Fibroblast of lung (primary cell): ENCODE data around the gene CNST. TPM values are rescaled to one million over a fixed set of nuclear protein-coding genes. Genes with fewer than 3 reads are reported as not detected.
"Not testable (repeated sequence)": the region's sequence is repeated elsewhere in the genome, so short reads cannot be mapped to it uniquely, and the experiment has no call there.

Experiments
- DNase-seq, 2 donors: peaks; one replicate each; pipeline versions ENCODE4 v3.0.0 to v3.0.0-alpha.2; 2010; ENCODE audit warnings: low read depth in 2 of 2
- H2AFZ ChIP-seq: 2 replicates; pipeline ENCODE4 v1.5.1; 2012; ENCODE audit warnings: low read length, control low read depth, inconsistent platforms
- H3K27ac ChIP-seq: 2 replicates; pipeline ENCODE4 v1.5.1; 2011; ENCODE audit warnings: low read length, control low read depth; ENCODE audit not compliant: insufficient read depth
- H3K27me3 ChIP-seq: 2 replicates; pipeline ENCODE4 v1.5.1; 2011; ENCODE audit warnings: mild to moderate bottlenecking, low read length; ENCODE audit not compliant: control insufficient read depth, insufficient read depth
- H3K36me3 ChIP-seq: 2 replicates; pipeline ENCODE4 v1.5.1; 2011; ENCODE audit warnings: low read length; ENCODE audit not compliant: control insufficient read depth, insufficient read depth
- H3K4me1 ChIP-seq: 2 replicates; pipeline ENCODE4 v1.5.1; 2011; ENCODE audit warnings: low read length; ENCODE audit not compliant: control insufficient read depth, insufficient read depth; ENCODE audit errors: extremely low read depth
- H3K4me2 ChIP-seq: 2 replicates; pipeline ENCODE4 v1.5.1; 2011; ENCODE audit warnings: low read length, control low read depth; ENCODE audit not compliant: insufficient read depth; ENCODE audit errors: extremely low read depth
- H3K4me3 ChIP-seq, 4 experiments: fragments of 200-600 bp in 1 of 4; sonication (generic) in 1 of 4; replicated peaks in 1 of 4; 2 replicates each; pipeline ENCODE4 v1.5.1; 2011 to 2016; ENCODE audit warnings: low read length in 4 of 4, low read depth in 3 of 4, mild to moderate bottlenecking in 3 of 4, control low read depth in 2 of 4, inconsistent platforms in 1 of 4, mixed read lengths in 1 of 4; ENCODE audit not compliant: insufficient read depth in 1 of 4; ENCODE audit errors: control extremely low read depth in 1 of 4
- H3K79me2 ChIP-seq: 2 replicates; pipeline ENCODE4 v1.5.1; 2012; ENCODE audit warnings: mild to moderate bottlenecking, low read length, inconsistent platforms; ENCODE audit not compliant: control insufficient read depth, insufficient read depth
- H3K9ac ChIP-seq: 2 replicates; pipeline ENCODE4 v1.5.1; 2011; ENCODE audit warnings: mild to moderate bottlenecking, low read length, control low read depth; ENCODE audit not compliant: insufficient read depth
- H3K9me3 ChIP-seq: 2 replicates; pipeline ENCODE4 v1.5.1; 2012; ENCODE audit warnings: low read depth, low read length; ENCODE audit not compliant: control insufficient read depth, insufficient read depth
- H4K20me1 ChIP-seq: 2 replicates; pipeline ENCODE4 v1.5.1; 2011; ENCODE audit warnings: low read length; ENCODE audit not compliant: control insufficient read depth, insufficient read depth; ENCODE audit errors: extremely low read depth
- CTCF ChIP-seq, 2 donors: IDR thresholded peaks in 1 of 2; conservative IDR thresholded peaks in 1 of 2; 1 replicate in 1 of 2; 2 replicates in 1 of 2; pipeline ENCODE4 v1.5.1; 2011 to 2012; ENCODE audit warnings: low read length in 2 of 2, control low read depth in 1 of 2, inconsistent platforms in 1 of 2, low read depth in 1 of 2, mild to moderate bottlenecking in 1 of 2
- EZH2 ChIP-seq: IDR thresholded peaks from 2 replicates; pipeline ENCODE4 v1.5.1; 2012; ENCODE audit warnings: low read length, control low read depth, mild to moderate bottlenecking; ENCODE audit errors: missing control alignments
- polyA plus RNA-seq, 2 donors: library from polyadenylated mRNA; depleted of rRNA in 1 of 2; stranded (reverse) in 1 of 2; unstranded in 1 of 2; fragments of >200 nt; gene quantifications; 2 replicates each; pipeline ENCODE4 v1.2.1, GENCODE V29; 2011 to 2012; ENCODE audit warnings: missing spikeins in 1 of 2
- total RNA-seq: library from RNA; depleted of rRNA; stranded (reverse); fragments of >200 nt; gene quantifications from 2 replicates; pipeline ENCODE4 v1.2.1, GENCODE V29; 2014

The CNST gene
- total and polyA plus RNA-seq, 2 donors (not counting 1 experiment from before 2014, with no cell fraction given), result 26.9 to 33.9 TPM

GRCh38 chr1:246599315-246599714, 33.1 kb downstream of the CNST start:
- no peak for DNase-seq
- H3K79me2 ChIP-seq, result peaks cover 72% of the 10 kb centered on the region
- H3K27ac ChIP-seq, result no peak overlapping the region

DNA sequence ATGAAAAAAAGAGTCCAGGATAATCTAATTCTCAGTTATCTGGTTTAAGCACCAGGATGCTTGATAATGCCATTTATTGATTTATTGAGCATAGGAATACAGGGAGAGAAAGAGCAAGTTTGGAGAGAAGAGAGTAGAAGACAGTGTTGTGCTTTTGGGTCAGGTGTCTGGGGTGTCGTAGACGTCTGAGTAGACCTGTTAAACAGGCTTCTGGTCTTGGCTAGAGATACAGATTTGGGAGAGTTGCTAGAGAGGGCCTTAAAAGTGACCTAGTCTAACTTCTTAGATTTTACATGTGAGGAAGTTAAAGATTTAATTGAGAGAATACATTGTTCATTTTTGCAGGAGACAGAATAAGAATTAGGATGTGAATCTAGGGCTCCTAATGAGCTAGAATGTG, 34.3 kb downstream of the CNST start:
- Histone ChIP-seq H3K4me2 (no peak overlapping the region), H3K4me1 (peaks cover 8% of the 10 kb centered on the region), H4K20me1 (no peaks in the 10 kb centered on the region), H3K36me3 (no peaks in the 10 kb centered on the region), H3K9ac (no peak overlapping the region), H3K79me2 (peaks cover 70% of the 10 kb centered on the region), H3K27ac (no peak overlapping the region), H3K9me3 (no peaks in the 10 kb centered on the region), H3K4me3 (no peak overlapping the region), H3K27me3 (no peaks in the 10 kb centered on the region), H2AFZ (no peak overlapping the region)
- DNase-seq, result no peak
- no peak for TF ChIP-seq CTCF (conservative IDR thresholded peaks at IDR 0.05 in 1 of 2, IDR thresholded peaks at IDR 0.05 in 1 of 2; ENCODE audit: low read depth in 1 of 2, low read length in 2 of 2)
- TF ChIP-seq EZH2, result no peak

More at GRCh38 chr1:246599315-246599714, 33.1 kb downstream of the CNST start:
- Histone ChIP-seq H3K4me2 (no peak overlapping the region), H3K36me3 (no peaks in the 10 kb centered on the region), H3K9me3 (no peaks in the 10 kb centered on the region), H3K4me3 (no peak overlapping the region), H3K4me1 (peaks cover 8% of the 10 kb centered on the region), H3K27me3 (no peaks in the 10 kb centered on the region), H4K20me1 (no peaks in the 10 kb centered on the region), H3K9ac (no peak overlapping the region), H2AFZ (no peak overlapping the region)
- TF ChIP-seq CTCF (conservative IDR thresholded peaks at IDR 0.05 in 1 of 2, IDR thresholded peaks at IDR 0.05 in 1 of 2; ENCODE audit: low read depth in 1 of 2, low read length in 2 of 2) (no peak), EZH2 (no peak)

DNA sequence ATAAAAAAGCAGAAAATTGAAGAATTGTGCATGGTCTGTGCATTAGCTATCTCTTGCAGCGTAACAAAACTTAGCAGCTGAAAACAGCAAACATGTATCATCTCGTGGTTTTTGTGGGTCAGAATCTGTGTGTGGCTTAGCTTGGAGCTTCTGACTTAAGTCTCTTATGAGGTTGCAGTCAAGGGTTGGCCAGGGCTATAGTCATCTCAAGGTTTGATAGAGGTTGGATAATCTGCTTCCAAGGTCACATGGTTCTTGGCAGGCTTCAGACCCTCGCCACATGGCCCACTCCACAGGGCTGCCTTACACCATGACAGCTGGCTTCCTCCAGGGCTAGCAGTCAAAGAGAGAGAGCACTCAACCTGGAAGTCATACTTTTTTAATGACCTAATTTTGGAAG, 35.9 kb downstream of the CNST start:
- TF ChIP-seq CTCF (conservative IDR thresholded peaks at IDR 0.05 in 1 of 2, IDR thresholded peaks at IDR 0.05 in 1 of 2; ENCODE audit: low read depth in 1 of 2, low read length in 2 of 2) (no peak), EZH2 (no peak)
- Histone ChIP-seq H3K9me3 (no peaks in the 10 kb centered on the region), H3K9ac (no peak overlapping the region), H3K27ac (no peak overlapping the region), H4K20me1 (no peaks in the 10 kb centered on the region), H3K4me1 (peaks cover 4% of the 10 kb centered on the region), H3K36me3 (no peaks in the 10 kb centered on the region), H2AFZ (no peak overlapping the region), H3K27me3 (no peaks in the 10 kb centered on the region), H3K4me2 (no peak overlapping the region), H3K4me3 (no peak overlapping the region), H3K79me2 (peaks cover 59% of the 10 kb centered on the region)
- peak in 1 of 2 donors; percentile 73 for DNase-seq

GRCh38 chr1:246605231-246605630, 39.0 kb downstream of the CNST start:
- not testable (repeated sequence) for H3K27ac ChIP-seq, H2AFZ ChIP-seq, DNase-seq, H4K20me1 ChIP-seq, H3K4me1 ChIP-seq, H3K4me2 ChIP-seq, H3K36me3 ChIP-seq, H3K27me3 ChIP-seq, H3K4me3 ChIP-seq, H3K9ac ChIP-seq, H3K9me3 ChIP-seq
- peaks cover 44% of the 10 kb centered on the region for H3K79me2 ChIP-seq
